Uterus (tissue), 2 donors: ENCODE data around the gene SEC14L1.

Experiments
- CTCF ChIP-seq, 4 experiments: fragments of 200-600 bp in 2 of 4; fragments of 450-650 bp in 2 of 4; sonication (generic) in 2 of 4; IDR thresholded peaks; one replicate each; pipeline ENCODE4 v1.5.1; 2016 to 2019; ENCODE audit warnings: antibody characterized with exemption in 4 of 4, mild to moderate bottlenecking in 2 of 4, moderate library complexity in 1 of 4
- POLR2A ChIP-seq, 2 donors: fragments of 450-650 bp; IDR thresholded peaks; one replicate each; pipeline ENCODE4 v1.6.1; 2016; ENCODE audit warnings: antibody characterized with exemption in 2 of 2, mild to moderate bottlenecking in 1 of 2, moderate library complexity in 1 of 2

GRCh38 chr17:77228241-77228752 lies 87.5 kb downstream of the SEC14L1 start:
- TF ChIP-seq CTCF (IDR thresholded peaks at IDR 0.05) (no peak), POLR2A (IDR thresholded peaks at IDR 0.05) (no peak)
